ENCODE results near the gene ECE2.

DNA sequence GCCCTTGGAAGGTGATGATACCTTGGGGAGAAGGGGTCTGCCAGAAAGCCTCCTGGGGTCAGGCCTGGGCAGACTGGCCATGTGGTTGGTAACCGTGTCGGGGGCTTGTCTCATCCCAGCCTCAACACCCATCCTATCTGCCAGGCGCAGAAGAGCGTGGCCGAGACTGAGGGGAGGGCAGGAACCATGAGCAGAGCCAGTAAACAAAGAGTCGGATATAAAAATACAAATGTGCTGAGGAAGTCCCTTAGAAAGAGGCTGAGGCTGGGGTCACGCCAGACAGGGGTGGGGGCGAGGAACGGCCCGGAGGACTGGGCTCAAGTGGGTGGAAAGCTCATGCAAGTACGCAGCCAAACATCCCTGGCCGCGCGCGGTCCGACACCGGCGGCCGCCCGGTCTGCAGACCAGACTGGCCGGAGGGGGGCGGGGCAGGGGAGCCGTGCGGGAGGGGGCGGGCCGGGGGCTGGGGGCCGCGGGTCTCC is 16.4 kb upstream of the ECE2 start:
- TF ChIP-seq ZNF274 (IDR thresholded peaks at IDR 0.05; ENCODE audit: low read depth, low read length) (no peak), YY1 (IDR thresholded peaks at IDR 0.05; ENCODE audit: insufficient read depth, insufficient read length) (no peak)

All from NT2/D1 (cell line).